B cell (primary cell): Measurements from ENCODE around the gene CYTH3. TPM values are rescaled to one million over a fixed set of nuclear protein-coding genes. Genes with fewer than 3 reads are reported as not detected.

ENCODE experiments used
- ATAC-seq: fragments of 200-7000 bp; cut with Tn5 transposase; one replicate; pipeline ENCODE4 v1.10.0; 2021; ENCODE audit warnings: low read depth, mild to moderate bottlenecking, moderate number of reproducible peaks, moderate library complexity
- CTCF ChIA-PET: fragments of 350-600 bp; sonication (Branson Sonifier 250); formaldehyde crosslinking; loops from one replicate; lab custom pipeline; 2021; ENCODE audit warnings: antibody characterized with exemption, inconsistent platforms; lab: Charles Lee
- POLR2A ChIA-PET: fragments of 350-600 bp; sonication (Branson Sonifier 250); formaldehyde crosslinking; loops from one replicate; lab custom pipeline; 2021; ENCODE audit warnings: antibody characterized with exemption; lab: Charles Lee
- DNase-seq: peaks from one replicate; pipeline ENCODE4 v3.0.0; 2013
- H2AFZ ChIP-seq: 2 replicates; pipeline ENCODE4 v1.6.1; 2012; ENCODE audit warnings: mild to moderate bottlenecking, low read depth, low read length; ENCODE audit not compliant: insufficient read depth, poor library complexity, severe bottlenecking
- H3K27ac ChIP-seq, 2 donors: 1 replicate in 1 of 2; 2 replicates in 1 of 2; pipeline ENCODE4 v1.5.1; 2012 to 2013; ENCODE audit warnings: low read length in 2 of 2, mild to moderate bottlenecking in 2 of 2, moderate library complexity in 1 of 2
- H3K27me3 ChIP-seq, 4 experiments: fragments of 200-600 bp in 1 of 4; sonication (generic) in 1 of 4; replicated peaks in 1 of 4; 1 replicate in 2 of 4; 2 replicates in 2 of 4; pipeline versions ENCODE4 v1.6.1 to v1.7.0; 2013 to 2016; ENCODE audit warnings: low read length in 3 of 4, mild to moderate bottlenecking in 2 of 4, mixed read lengths in 1 of 4, moderate library complexity in 1 of 4; ENCODE audit not compliant: insufficient read depth in 4 of 4, control insufficient read depth in 3 of 4; ENCODE audit errors: control extremely low read depth in 1 of 4
- H3K36me3 ChIP-seq, 2 experiments: replicated peaks in 1 of 2; 1 replicate in 1 of 2; 2 replicates in 1 of 2; pipeline versions ENCODE4 v1.6.1 to v1.7.1; 2013; ENCODE audit warnings: low read length in 1 of 2; ENCODE audit not compliant: insufficient read depth in 2 of 2, control insufficient read depth in 1 of 2; ENCODE audit errors: control extremely low read depth in 1 of 2, extremely low read depth in 1 of 2
- H3K4me1 ChIP-seq, 2 donors: fragments of 200-600 bp in 1 of 2; sonication (generic) in 1 of 2; 1 replicate in 1 of 2; 2 replicates in 1 of 2; pipeline versions ENCODE4 v1.5.1 to v1.6.1; 2013 to 2017; ENCODE audit warnings: low read length in 2 of 2; ENCODE audit not compliant: control insufficient read depth in 2 of 2, insufficient read depth in 2 of 2
- H3K4me2 ChIP-seq: replicated peaks from 2 replicates; pipeline ENCODE3; 2012; ENCODE audit warnings: mild to moderate bottlenecking, low read depth, low read length; ENCODE audit not compliant: poor library complexity, severe bottlenecking
- H3K4me3 ChIP-seq, 5 experiments: fragments of 200-600 bp in 1 of 5; sonication (generic) in 1 of 5; 1 replicate in 3 of 5; 2 replicates in 2 of 5; pipeline versions ENCODE4 v1.5.1 to v1.7.0; 2011 to 2016; ENCODE audit warnings: low read length in 4 of 5, mild to moderate bottlenecking in 4 of 5, low read depth in 2 of 5, control low read depth in 1 of 5, moderate library complexity in 1 of 5; ENCODE audit not compliant: insufficient read depth in 1 of 5; ENCODE audit errors: control extremely low read depth in 1 of 5, extremely low read depth in 1 of 5
- H3K79me2 ChIP-seq: fragments of 200-600 bp; sonication (generic); one replicate; pipeline ENCODE4 v1.6.0; 2016; ENCODE audit warnings: low read length; ENCODE audit not compliant: control insufficient read depth, insufficient read depth
- H3K9ac ChIP-seq: fragments of 200-600 bp; sonication (generic); 2 replicates; pipeline ENCODE4 v1.6.1; 2017; ENCODE audit warnings: mild to moderate bottlenecking, low read length, moderate library complexity
- H3K9me3 ChIP-seq, 3 donors: one replicate each; pipeline versions ENCODE4 v1.6.1 to v1.7.1; 2013; ENCODE audit warnings: low read length in 2 of 3; ENCODE audit not compliant: control insufficient read depth in 2 of 3, insufficient read depth in 1 of 3; ENCODE audit errors: control extremely low read depth in 1 of 3
- H4K20me1 ChIP-seq: 2 replicates; pipeline ENCODE4 v1.6.0; 2012; ENCODE audit warnings: mild to moderate bottlenecking, low read length; ENCODE audit not compliant: insufficient read depth, control insufficient read depth, poor library complexity, severe bottlenecking
- H3K27ac Mint-ChIP-seq: one replicate; pipeline ENCODE4 v1.8.0; 2021; ENCODE audit warnings: mixed read lengths
- H3K27me3 Mint-ChIP-seq: one replicate; pipeline ENCODE4 v1.8.0; 2021; ENCODE audit warnings: mixed read lengths
- H3K4me1 Mint-ChIP-seq: one replicate; pipeline ENCODE4 v1.8.0; 2021; ENCODE audit warnings: mixed read lengths
- H3K4me3 Mint-ChIP-seq: one replicate; pipeline ENCODE4 v1.8.0; 2021; ENCODE audit warnings: mixed read lengths
- H3K9me3 Mint-ChIP-seq: one replicate; pipeline ENCODE4 v1.8.0; 2022; ENCODE audit warnings: mixed read lengths; ENCODE audit not compliant: insufficient read depth
- CTCF ChIP-seq: fragments of 200-600 bp; IDR thresholded peaks from one replicate; pipeline ENCODE4 v1.8.0; 2022; ENCODE audit warnings: antibody characterized with exemption, mild to moderate bottlenecking
- EZH2 ChIP-seq: IDR thresholded peaks from 2 replicates; pipeline ENCODE4 v1.6.1; 2012; ENCODE audit warnings: borderline replicate concordance, low read depth, mild to moderate bottlenecking, moderate library complexity, low read length; ENCODE audit not compliant: insufficient read depth, poor library complexity, severe bottlenecking
- WGBS: methylation state at CpG from one replicate; pipeline ENCODE4 v1.1.5; 2013; ENCODE audit warnings: missing lambda C conversion rate; ENCODE audit not compliant: insufficient coverage; 5-methylcytosine and 5-hydroxymethylcytosine counted together
- intact Hi-C: fragments of 100-400 bp; cut with micrococcal nuclease; formaldehyde crosslinking; loops from one replicate; pipeline ENCODE4 v1.10.0; 2022
- polyA plus RNA-seq: library from polyadenylated mRNA; depleted of rRNA; stranded (reverse); fragments of >200 nt; gene quantifications from 2 replicates; pipeline ENCODE4 v1.2.3, GENCODE V29; 2012
- total RNA-seq, 2 donors: library from RNA; stranded (reverse); fragments of 120-200 nt in 1 of 2; gene quantifications; 1 replicate in 1 of 2; 2 replicates in 1 of 2; pipeline versions ENCODE4 v1.2.3 to v1.2.4, GENCODE V29; 2013 to 2022

Gene CYTH3
- total and polyA plus RNA-seq, 2 donors (not counting 1 experiment from before 2014, with no cell fraction given) = 5.2 to 11.3 TPM

DNA sequence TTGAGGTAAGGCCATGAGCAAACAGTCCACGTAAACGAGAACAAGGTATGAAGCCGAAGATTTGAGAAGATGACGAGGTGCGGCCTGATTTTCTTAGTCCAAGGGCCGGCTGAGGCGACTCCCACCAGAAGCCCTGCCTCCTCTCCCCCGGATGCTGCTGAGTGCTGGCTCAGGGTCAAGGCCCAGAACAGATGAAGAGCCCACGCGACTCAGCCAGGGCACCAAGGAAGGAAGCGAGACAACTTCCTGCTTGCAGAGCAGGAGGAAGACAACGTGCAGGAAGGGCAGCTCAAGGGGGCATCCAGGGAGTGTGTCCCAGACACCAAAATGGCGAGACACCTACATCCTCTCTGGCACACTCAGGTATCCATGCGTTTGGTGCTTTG is 99.5 kb downstream of the CYTH3 start:
- H3K9me3 ChIP-seq = no peaks in the 10 kb centered on the region
- DNase-seq (no peak), ATAC-seq (no peak)
- H4K20me1 ChIP-seq = no peaks in the 10 kb centered on the region
- H3K4me3 ChIP-seq = no peak overlapping the region
- Mint-ChIP-seq H3K27me3 (no peaks in the 10 kb centered on the region), H3K9me3 (no peaks in the 10 kb centered on the region), H3K4me1 (no peaks in the 10 kb centered on the region), H3K4me3 (no peak overlapping the region), H3K27ac (no peak overlapping the region)
- ChIA-PET POLR2A (no interaction called here), CTCF (no interaction called here)
- H3K36me3 ChIP-seq = no peaks in the 10 kb centered on the region
- H3K27me3 ChIP-seq = no peaks in the 10 kb centered on the region
- no peaks in the 10 kb centered on the region for H3K79me2 ChIP-seq
- H3K27ac ChIP-seq = no peak overlapping the region
- H2AFZ ChIP-seq = no peak overlapping the region
- H3K4me1 ChIP-seq = no peaks in the 10 kb centered on the region
- 91% methylated on average over 14 of the region's 14 CpGs for WGBS
- no peak for TF ChIP-seq EZH2
- TF ChIP-seq CTCF = no peak
- intact Hi-C loops = no loop called here
- no peak overlapping the region for H3K4me2 ChIP-seq
- H3K9ac ChIP-seq = no peak overlapping the region

DNA sequence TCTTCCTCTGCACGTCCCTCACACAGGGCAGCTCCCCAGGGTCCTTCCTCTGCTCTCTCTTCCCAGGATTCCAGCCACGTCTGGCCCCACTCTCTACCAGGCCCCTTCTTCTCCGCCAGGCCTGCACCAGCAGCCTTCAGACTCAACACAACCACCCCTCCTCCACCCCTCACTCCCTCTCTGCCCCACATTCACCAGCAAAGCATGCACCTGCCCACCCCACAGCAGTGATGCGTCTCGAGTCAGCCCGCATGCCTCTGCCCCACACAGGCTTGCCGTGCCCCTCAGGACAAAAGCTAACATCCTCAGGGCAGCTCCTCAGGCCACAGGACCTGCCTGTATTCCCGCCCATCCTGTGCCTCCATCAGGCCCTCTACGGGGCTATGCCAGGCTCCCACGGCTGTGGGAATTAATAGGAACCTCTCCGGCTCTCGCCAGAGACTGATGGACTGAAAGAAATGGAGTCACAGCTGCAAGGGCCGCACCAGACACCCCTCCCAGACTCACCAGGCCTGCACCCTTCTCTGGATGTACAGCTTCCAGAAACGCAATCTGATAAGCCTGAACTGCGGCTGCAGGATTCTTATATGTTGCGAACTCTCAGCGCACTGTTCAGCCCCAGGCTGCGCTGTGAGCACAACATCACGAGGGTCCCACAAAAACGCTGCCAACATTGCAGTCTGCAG is 100.1 kb downstream of the CYTH3 start:
- no peak overlapping the region for H3K4me3 Mint-ChIP-seq
- H3K4me1 Mint-ChIP-seq = no peaks in the 10 kb centered on the region
- Histone ChIP-seq H3K9ac (no peak overlapping the region), H3K27me3 (no peaks in the 10 kb centered on the region), H3K4me1 (no peaks in the 10 kb centered on the region), H3K27ac (no peak overlapping the region), H2AFZ (no peak overlapping the region), H3K79me2 (no peaks in the 10 kb centered on the region), H3K4me2 (no peak overlapping the region), H3K36me3 (no peaks in the 10 kb centered on the region), H3K9me3 (no peaks in the 10 kb centered on the region), H3K4me3 (no peak overlapping the region), H4K20me1 (no peaks in the 10 kb centered on the region)
- H3K27me3 Mint-ChIP-seq = no peaks in the 10 kb centered on the region
- TF ChIP-seq CTCF (no peak), EZH2 (no peak)
- DNase-seq = no peak
- 93% methylated on average over 20 of the region's 20 CpGs for WGBS
- no peaks in the 10 kb centered on the region for H3K9me3 Mint-ChIP-seq
- ChIA-PET POLR2A (no interaction called here), CTCF (no interaction called here)
- intact Hi-C loops = no loop called here
- no peak overlapping the region for H3K27ac Mint-ChIP-seq
- ATAC-seq = no peak
